A549 treated with Hydrocortisone at 1 μM for 4 hours (cell line): ENCODE measurements around the gene PDE6G. TPM values are rescaled to one million over a fixed set of nuclear protein-coding genes. Genes with fewer than 3 reads are reported as not detected.

ENCODE experiments used
- total RNA-seq: library from RNA; stranded (reverse); fragments of 200-300 nt; extraction: Qiagen RNA extraction; gene quantifications from 5 replicates; pipeline ENCODE4 v1.2.3, GENCODE V29; 2022

Gene PDE6G
- total RNA-seq: 1.2 to 3.1 TPM (median 2.5 TPM) in 5 replicates

DNA sequence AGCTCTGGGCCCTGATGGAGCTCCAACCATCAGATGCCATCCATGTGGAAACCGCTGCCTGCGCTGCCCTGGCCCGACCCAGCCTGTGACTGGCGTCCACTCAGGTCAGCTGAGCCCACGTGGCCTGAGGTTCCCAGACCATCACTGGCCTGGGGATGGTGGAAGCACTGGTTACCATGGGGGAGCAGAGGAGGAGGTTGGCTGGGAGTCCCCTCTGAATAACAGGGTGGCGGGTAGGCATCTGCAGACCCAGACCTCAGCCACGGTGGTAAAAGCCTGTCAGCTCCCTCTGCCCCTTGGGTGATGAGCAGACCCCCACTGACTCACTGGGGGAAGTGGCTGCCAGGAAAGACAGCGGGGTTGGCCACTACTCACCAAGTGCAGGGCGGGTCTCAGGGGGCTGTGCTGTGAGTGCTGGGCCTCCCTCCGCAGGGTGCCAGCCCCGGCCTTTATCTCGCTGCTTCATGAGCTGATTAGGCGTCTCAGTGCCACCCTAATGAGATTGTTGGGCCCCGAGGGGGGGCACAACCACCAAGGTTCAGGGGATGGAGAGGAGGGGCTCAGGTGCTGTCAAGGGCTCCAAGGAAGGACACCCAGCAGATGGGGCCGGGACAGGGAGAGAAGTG is at the start of gene PDE6G:
Gene PDE6G, minus strand, starts transcription at position 425 of the 626 bp plus-strand sequence. CDS start 3,237 bp downstream, outside the sequence.

DNA sequence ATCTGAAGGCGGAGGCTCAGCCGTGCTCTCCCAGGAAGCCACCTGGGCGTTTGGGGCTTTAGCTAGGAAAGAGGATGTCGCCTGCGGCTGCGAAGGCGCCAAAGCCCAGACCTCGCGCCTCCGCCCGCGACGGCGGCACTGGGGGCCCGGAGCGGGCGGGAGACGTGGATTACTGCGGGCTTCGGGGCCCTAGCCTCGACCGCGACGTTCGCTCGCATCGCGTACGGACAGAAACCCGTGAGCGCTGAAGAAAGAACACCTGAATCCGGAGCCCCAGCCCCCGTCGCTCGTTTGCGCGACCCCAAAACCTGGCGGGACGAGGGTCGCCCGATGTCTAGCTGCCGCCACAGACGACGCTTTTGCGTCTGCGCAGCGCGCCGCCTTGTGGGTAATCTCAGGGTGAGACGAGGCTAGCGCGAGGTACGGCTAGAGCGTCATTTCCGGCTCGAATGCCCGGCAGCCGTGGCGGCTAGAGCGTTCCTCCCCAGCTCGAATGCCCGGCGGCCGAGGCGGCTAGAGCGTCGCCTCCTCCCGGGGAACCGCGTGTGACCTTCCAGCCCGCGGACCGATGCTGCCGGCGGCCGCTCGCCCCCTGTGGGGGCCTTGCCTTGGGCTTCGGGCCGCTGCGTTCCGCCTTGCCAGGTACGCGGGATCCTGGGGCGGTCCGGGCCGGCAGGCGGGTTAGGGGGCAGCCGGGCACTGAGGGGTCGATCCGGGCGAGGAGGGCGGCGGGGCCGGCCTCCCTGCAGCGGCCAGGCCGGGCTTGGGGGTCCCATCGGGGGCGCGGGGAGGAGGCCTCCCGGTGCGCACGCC is 46.8 kb upstream of the PDE6G start, which contains the start of gene MRPL12:
Gene MRPL12, plus strand, starts transcription at position 434 of the 813 bp plus-strand sequence. Its CDS starts 135 bp downstream, at position 569.

GRCh38 chr17:81683584-81684441 is 27.5 kb upstream of the PDE6G start, which contains the start of the genes ARL16 and HGS:
TSS of gene ARL16 (minus strand) at chr17:81683797. CDS start at chr17:81683753, 44 bp downstream.
TSS of gene HGS (plus strand) at chr17:81684011. CDS start at chr17:81684067, 56 bp downstream.

DNA sequence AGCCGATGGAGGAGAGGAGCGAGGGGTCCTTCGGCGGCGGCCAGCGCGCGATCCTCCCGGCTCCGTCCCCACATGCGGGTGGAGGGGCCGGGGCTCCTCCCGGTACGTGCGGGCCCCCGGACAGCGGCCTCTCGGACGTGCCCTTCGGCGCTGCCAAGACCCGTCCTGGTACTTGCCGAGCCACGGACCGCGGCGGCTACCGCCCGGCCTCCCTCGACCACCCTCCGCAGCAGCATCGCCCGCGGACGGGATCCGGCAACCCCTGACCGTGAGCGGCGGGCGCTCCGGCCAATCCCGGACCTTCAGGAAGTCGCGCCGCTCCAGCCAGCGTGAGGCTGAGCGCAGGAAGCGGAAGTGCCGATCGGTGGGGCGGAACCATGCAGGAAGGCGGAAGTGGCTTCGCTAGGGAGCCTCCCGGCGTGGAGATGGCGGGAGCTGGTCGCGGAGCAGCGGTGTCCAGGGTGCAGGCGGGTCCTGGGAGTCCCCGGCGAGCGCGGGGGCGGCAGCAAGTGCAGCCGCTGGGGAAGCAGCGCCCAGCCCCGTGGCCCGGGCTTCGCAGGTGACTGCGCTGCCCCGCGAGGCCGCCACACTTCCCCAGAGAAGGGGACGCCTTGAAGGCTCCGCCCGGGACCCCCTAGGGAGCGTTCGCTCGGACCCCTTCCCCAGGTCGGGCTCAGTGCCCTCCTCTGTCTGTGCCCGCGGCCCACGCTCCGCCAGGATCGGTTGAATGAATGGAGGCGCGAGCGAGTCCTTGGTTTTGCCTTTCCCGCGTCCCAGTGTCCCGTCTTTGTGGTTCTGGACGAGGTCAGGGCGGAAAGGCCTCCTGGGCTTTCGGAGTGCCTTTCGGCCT is 10.2 kb upstream of the PDE6G start, which contains the start of the genes CCDC137 and OXLD1:
Gene CCDC137, plus strand, starts transcription at position 396 of the 850 bp plus-strand sequence. Its CDS starts 30 bp downstream, at position 426.
Gene OXLD1, minus strand, starts transcription at position 264 of the 850 bp plus-strand sequence. Its CDS starts 28 bp downstream, at position 236.

DNA sequence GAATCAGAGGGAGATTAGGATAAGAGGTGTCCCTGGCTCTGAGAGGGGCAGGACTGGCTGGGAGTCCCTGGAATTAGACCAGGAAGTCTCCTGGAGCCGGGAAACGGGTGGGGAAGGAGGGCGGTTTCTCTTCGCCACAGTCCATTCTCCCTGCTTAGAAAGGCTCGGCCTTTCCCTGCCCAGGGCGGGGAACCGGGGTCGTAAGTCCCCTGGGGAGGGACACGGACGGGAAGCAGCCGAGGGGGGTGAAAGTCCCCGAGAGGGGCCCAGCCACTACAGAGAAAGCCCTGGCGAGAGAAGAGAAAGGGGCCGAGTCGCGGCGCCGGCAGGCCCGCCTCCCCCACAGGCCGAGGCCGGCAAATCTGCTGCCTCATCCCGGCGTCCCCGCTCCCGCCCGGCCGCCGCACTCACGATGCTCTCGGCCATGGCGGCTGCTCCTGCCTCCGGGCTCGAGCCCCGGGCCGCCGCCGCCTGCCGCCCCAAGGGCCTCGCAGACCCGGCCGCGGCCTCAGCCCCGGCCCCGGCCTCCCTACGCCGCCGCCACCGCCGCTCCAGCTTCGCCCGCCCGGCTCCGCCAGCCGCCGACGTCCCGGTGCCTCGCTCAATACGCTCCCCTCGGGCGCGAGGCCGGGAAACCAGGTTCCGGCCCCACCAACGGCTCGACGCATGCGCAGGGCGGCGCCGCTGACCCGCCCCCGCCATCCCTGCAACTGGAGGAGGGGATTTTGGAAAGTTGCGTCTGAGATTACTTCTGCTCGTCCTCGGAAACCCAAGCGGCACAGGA is 19.6 kb downstream of the PDE6G start, which contains the start of the genes NPLOC4 and TSPAN10:
Gene NPLOC4, minus strand, starts transcription at position 608 of the 784 bp plus-strand sequence. Its CDS starts 182 bp downstream, at position 426.
Gene TSPAN10, plus strand, starts transcription at position 692 of the 784 bp plus-strand sequence. CDS start 5,217 bp downstream, outside the sequence.

Other genes starting within 250 kb of the PDE6G start
- 4,687 to 7,414 TPM (median 5,361 TPM) in 5 replicates for gene ACTG1, start 143.7 kb downstream of the PDE6G start, total RNA-seq
- gene FSCN2, start 128.2 kb downstream of the PDE6G start, total RNA-seq: 1.0 to 1.5 TPM (median 1.1 TPM) in 5 replicates
- 23.3 to 27.5 TPM (median 24.3 TPM) in 5 replicates for gene FAAP100, start 104.2 kb downstream of the PDE6G start, total RNA-seq
- 92.6 to 101 TPM (median 93.6 TPM) in 5 replicates for gene NPLOC4, start 19.4 kb downstream of the PDE6G start, total RNA-seq
- 4.4 to 5.6 TPM (median 4.8 TPM) in 5 replicates for gene TSPAN10, start 19.3 kb downstream of the PDE6G start, total RNA-seq
- gene OXLD1, start 10.1 kb upstream of the PDE6G start, total RNA-seq: 35.7 to 66.2 TPM (median 58.0 TPM) in 5 replicates
- 59.6 to 70.3 TPM (median 61.4 TPM) in 5 replicates for gene CCDC137, start 10.2 kb upstream of the PDE6G start, total RNA-seq
- gene ARL16, start 27.3 kb upstream of the PDE6G start, total RNA-seq: 46.1 to 52.5 TPM (median 49.2 TPM) in 5 replicates
- gene HGS, start 27.5 kb upstream of the PDE6G start, total RNA-seq: 146 to 202 TPM (median 189 TPM) in 5 replicates
- 207 to 319 TPM (median 292 TPM) in 5 replicates for gene MRPL12, start 46.8 kb upstream of the PDE6G start, total RNA-seq
- 31.5 to 44.9 TPM (median 40.7 TPM) in 5 replicates for gene SLC25A10, start 55.7 kb upstream of the PDE6G start, total RNA-seq
- gene GCGR, start 147.6 kb upstream of the PDE6G start, total RNA-seq: 0.08 to 0.47 TPM (median 0.30 TPM) in 5 replicates
- 82.0 to 105 TPM (median 93.6 TPM) in 5 replicates for gene MCRIP1, start 176.7 kb upstream of the PDE6G start, total RNA-seq
- 0.15 to 0.39 TPM (median 0.22 TPM) in 4 of 5 replicates, not detected in the other for gene PPP1R27, start 178.5 kb upstream of the PDE6G start, total RNA-seq
- gene P4HB, start 204.0 kb upstream of the PDE6G start, total RNA-seq: 666 to 810 TPM (median 679 TPM) in 5 replicates
- 561 to 665 TPM (median 634 TPM) in 5 replicates for gene ARHGDIA, start 214.8 kb upstream of the PDE6G start, total RNA-seq
- gene ALYREF, start 235.0 kb upstream of the PDE6G start, total RNA-seq: 171 to 247 TPM (median 233 TPM) in 5 replicates
- 179 to 295 TPM (median 289 TPM) in 5 replicates for gene ANAPC11, start 235.2 kb upstream of the PDE6G start, total RNA-seq
- 0.36 to 0.59 TPM (median 0.53 TPM) in 5 replicates for gene NPB, start 245.7 kb upstream of the PDE6G start, total RNA-seq